ENCODE results near the gene CCR3. TPM values are rescaled to one million over a fixed set of nuclear protein-coding genes. Genes with fewer than 3 reads are reported as not detected.

The CCR3 gene
- total RNA-seq, 1 experiment from 2014 or later = 0.22 TPM

DNA sequence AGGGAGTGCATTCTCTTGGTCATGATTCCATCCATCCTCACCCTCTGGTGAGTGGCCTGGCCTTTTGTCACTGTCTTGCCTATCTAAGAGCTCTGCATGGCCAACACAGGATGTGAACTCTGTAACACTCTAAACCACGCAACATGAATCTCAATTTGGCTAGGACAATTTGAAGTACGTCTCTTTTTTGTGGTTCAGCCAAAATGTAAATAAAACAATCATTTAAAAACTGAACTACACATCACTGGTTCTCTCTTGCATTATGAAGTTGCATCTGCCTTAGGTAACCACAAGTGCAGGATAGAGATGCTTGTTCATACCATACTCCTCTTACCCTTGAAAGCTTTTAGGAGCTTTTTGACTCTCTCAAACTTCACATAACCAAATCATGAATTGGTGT lies 27.3 kb downstream of the CCR3 start:
- no peak for ATAC-seq
- CTCF ChIA-PET = no interaction called here
- intact Hi-C loops (cut with micrococcal nuclease) = no loop called here

GRCh38 chr3:46270474-46270873 lies 28.2 kb downstream of the CCR3 start:
- TF ChIP-seq EZH2phosphoT487 (IDR thresholded peaks at IDR 0.05; ENCODE audit: borderline replicate concordance, low read length) (no peak), EZH2 (IDR thresholded peaks at IDR 0.05; ENCODE audit: low read length, unreplicated experiment) (no peak), CTCF (conservative IDR thresholded peaks at IDR 0.05; ENCODE audit: low read depth, low read length) (no peak)
- H3K9ac ChIP-seq (ENCODE audit: low read length) = no peak overlapping the region
- intact Hi-C loops (cut with micrococcal nuclease) = no loop called here
- no peak overlapping the region for H3K4me3 ChIP-seq (ENCODE audit: low read length)
- BruUV-seq (replicated peaks) = no TSS peak
- no peaks in the 10 kb centered on the region for H3K9me3 ChIP-seq (ENCODE audit: low read length)
- H3K79me2 ChIP-seq (ENCODE audit: low read length) = no peaks in the 10 kb centered on the region
- H2AFZ ChIP-seq (ENCODE audit: low read length) = no peak overlapping the region
- POLR2A ChIA-PET (ENCODE audit: unreplicated experiment) = no interaction called here
- H3K4me2 ChIP-seq (ENCODE audit: low read length) = no peak overlapping the region
- H3K27ac ChIP-seq (ENCODE audit: low read length) = no peak overlapping the region
- no peaks in the 10 kb centered on the region for H3K36me3 ChIP-seq (ENCODE audit: low read depth, low read length)
- ATAC-seq (no peak), DNase-seq (no peak)
- peaks cover 5% of the 10 kb centered on the region; the same call in 1 of the 2 replicates for H3K4me1 ChIP-seq (ENCODE audit: insufficient read depth, low read length)
- H3K27me3 ChIP-seq (ENCODE audit: low read length) = no peaks in the 10 kb centered on the region
- CTCF ChIA-PET = no interaction called here
- H3K9me2 ChIP-seq (replicated peaks; ENCODE audit: low read length) = no peaks in the 10 kb centered on the region
- H4K20me1 ChIP-seq (ENCODE audit: low read length) = no peaks in the 10 kb centered on the region
- no peaks in the 10 kb centered on the region for H3F3A ChIP-seq (ENCODE audit: low read length, unreplicated experiment)

More for the DNA sequence above, 27.3 kb downstream of the CCR3 start:
- no TSS peak for BruUV-seq (replicated peaks)
- DNase-seq = no peak
- POLR2A ChIA-PET (ENCODE audit: unreplicated experiment) = no interaction called here
- TF ChIP-seq EZH2 (IDR thresholded peaks at IDR 0.05; ENCODE audit: low read length, unreplicated experiment) (no peak), CTCF (conservative IDR thresholded peaks at IDR 0.05; ENCODE audit: low read depth, low read length) (no peak), EZH2phosphoT487 (IDR thresholded peaks at IDR 0.05; ENCODE audit: borderline replicate concordance, low read length) (no peak)
- Histone ChIP-seq H3F3A (ENCODE audit: low read length, unreplicated experiment) (no peaks in the 10 kb centered on the region), H3K9ac (ENCODE audit: low read length) (no peak overlapping the region), H3K27me3 (ENCODE audit: low read length) (no peaks in the 10 kb centered on the region), H2AFZ (ENCODE audit: low read length) (no peak overlapping the region), H3K4me1 (ENCODE audit: insufficient read depth, low read length) (peaks cover 5% of the 10 kb centered on the region; the same call in 1 of the 2 replicates), H3K36me3 (ENCODE audit: low read depth, low read length) (no peaks in the 10 kb centered on the region), H3K4me2 (ENCODE audit: low read length) (no peak overlapping the region), H3K9me3 (ENCODE audit: low read length) (no peaks in the 10 kb centered on the region), H3K4me3 (ENCODE audit: low read length) (no peak overlapping the region), H4K20me1 (ENCODE audit: low read length) (no peaks in the 10 kb centered on the region), H3K27ac (ENCODE audit: low read length) (no peak overlapping the region), H3K9me2 (replicated peaks; ENCODE audit: low read length) (no peaks in the 10 kb centered on the region), H3K79me2 (ENCODE audit: low read length) (no peaks in the 10 kb centered on the region)

DNA sequence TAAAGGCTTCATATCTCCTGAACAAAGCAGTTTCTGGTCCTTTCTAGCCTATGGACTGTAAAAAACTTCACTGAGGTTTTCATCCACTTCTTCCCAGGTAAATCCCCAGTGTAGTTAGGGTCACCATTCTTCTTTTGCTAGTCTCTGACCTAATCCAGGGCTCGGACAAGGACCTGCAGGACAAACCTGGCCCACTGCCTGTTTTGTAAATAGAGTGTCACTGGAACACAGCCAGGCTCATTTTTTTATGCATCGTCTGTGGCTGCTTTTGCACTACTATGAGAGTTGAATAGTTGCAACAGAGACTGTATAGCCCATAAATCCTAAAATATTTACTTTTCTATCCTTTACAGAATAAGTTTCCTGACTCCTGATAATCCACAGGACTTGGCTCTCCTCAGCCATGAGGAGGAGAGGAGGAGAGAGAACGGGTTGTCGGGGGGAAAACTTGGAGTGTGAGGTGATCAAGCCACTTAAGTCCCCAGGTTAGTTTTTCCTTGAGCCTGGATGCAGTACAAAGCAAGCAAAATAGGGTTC lies 29.0 kb downstream of the CCR3 start:
- no peak overlapping the region for H3K4me2 ChIP-seq (ENCODE audit: low read length)
- DNase-seq (peak; percentile 31), ATAC-seq (peak; percentile 35)
- H2AFZ ChIP-seq (ENCODE audit: low read length) = no peak overlapping the region
- ChIA-PET CTCF (no interaction called here), POLR2A (ENCODE audit: unreplicated experiment) (no interaction called here)
- H3K9me3 ChIP-seq (ENCODE audit: low read length) = no peaks in the 10 kb centered on the region
- no peaks in the 10 kb centered on the region for H3K36me3 ChIP-seq (ENCODE audit: low read depth, low read length)
- H4K20me1 ChIP-seq (ENCODE audit: low read length) = no peaks in the 10 kb centered on the region
- intact Hi-C loops (cut with micrococcal nuclease) = no loop called here
- BruUV-seq (replicated peaks) = no TSS peak
- TF ChIP-seq EZH2phosphoT487 (IDR thresholded peaks at IDR 0.05; ENCODE audit: borderline replicate concordance, low read length) = no peak
- TF ChIP-seq CTCF (conservative IDR thresholded peaks at IDR 0.05; ENCODE audit: low read depth, low read length) = no peak
- TF ChIP-seq EZH2 (IDR thresholded peaks at IDR 0.05; ENCODE audit: low read length, unreplicated experiment) = no peak
- H3K4me1 ChIP-seq (ENCODE audit: insufficient read depth, low read length) = peaks cover 5% of the 10 kb centered on the region; the same call in 1 of the 2 replicates
- no peak overlapping the region for H3K9ac ChIP-seq (ENCODE audit: low read length)
- no peak overlapping the region for H3K4me3 ChIP-seq (ENCODE audit: low read length)
- H3K27ac ChIP-seq (ENCODE audit: low read length) = no peak overlapping the region
- no peaks in the 10 kb centered on the region for H3F3A ChIP-seq (ENCODE audit: low read length, unreplicated experiment)
- no peaks in the 10 kb centered on the region for H3K27me3 ChIP-seq (ENCODE audit: low read length)
- H3K9me2 ChIP-seq (replicated peaks; ENCODE audit: low read length) = no peaks in the 10 kb centered on the region
- no peaks in the 10 kb centered on the region for H3K79me2 ChIP-seq (ENCODE audit: low read length)
